Mesenchymal stem cell (in vitro differentiated cells and primary cell): ENCODE results near the gene GALNT7.
A peak's percentile ranks its signal among the peaks of the same experiment; 100 is the strongest.

ENCODE experiments used
- DNase-seq: peaks from one replicate; pipeline ENCODE4 v3.0.0-alpha.2; 2013
- H2AFZ ChIP-seq: one replicate; pipeline ENCODE4 v1.6.1; 2013; ENCODE audit warnings: low read depth, mild to moderate bottlenecking, control low read depth, inconsistent platforms, low read length, moderate library complexity
- H2AK5ac ChIP-seq: 2 replicates; pipeline ENCODE4 v1.6.1; 2013; ENCODE audit warnings: low read length, moderate library complexity, mild to moderate bottlenecking, inconsistent platforms; ENCODE audit not compliant: severe bottlenecking
- H2BK120ac ChIP-seq: one replicate; pipeline ENCODE4 v1.6.1; 2013; ENCODE audit warnings: low read depth, mild to moderate bottlenecking, inconsistent platforms, low read length, moderate library complexity
- H2BK12ac ChIP-seq, 2 experiments: one replicate each; pipeline ENCODE4 v1.6.1; 2013; ENCODE audit warnings: inconsistent platforms in 2 of 2, low read length in 2 of 2, mild to moderate bottlenecking in 2 of 2, moderate library complexity in 2 of 2, control low read depth in 1 of 2
- H2BK15ac ChIP-seq: one replicate; pipeline ENCODE4 v1.6.1; 2013; ENCODE audit warnings: mild to moderate bottlenecking, low read depth, inconsistent platforms; ENCODE audit not compliant: poor library complexity, severe bottlenecking
- H2BK5ac ChIP-seq: 2 replicates; pipeline ENCODE4 v1.6.1; 2013; ENCODE audit warnings: low read depth, mild to moderate bottlenecking, low read length, control low read depth, inconsistent platforms; ENCODE audit not compliant: poor library complexity, severe bottlenecking
- H3K14ac ChIP-seq, 2 experiments: one replicate each; pipeline ENCODE4 v1.6.1; 2013; ENCODE audit warnings: inconsistent platforms in 2 of 2, low read length in 2 of 2, control low read depth in 1 of 2, mild to moderate bottlenecking in 1 of 2, moderate library complexity in 1 of 2
- H3K18ac ChIP-seq, 2 experiments: one replicate each; pipeline ENCODE4 v1.6.1; 2013; ENCODE audit warnings: inconsistent platforms in 2 of 2, low read length in 2 of 2, control low read depth in 1 of 2, low read depth in 1 of 2, mild to moderate bottlenecking in 1 of 2
- H3K23ac ChIP-seq, 2 experiments: one replicate each; pipeline ENCODE4 v1.6.1; 2013; ENCODE audit warnings: inconsistent platforms in 2 of 2, low read length in 2 of 2, mild to moderate bottlenecking in 2 of 2, moderate library complexity in 2 of 2, control low read depth in 1 of 2
- H3K27ac ChIP-seq: 2 replicates; pipeline ENCODE4 v1.5.1; 2013; ENCODE audit warnings: mild to moderate bottlenecking, moderate library complexity, low read length, control low read depth, inconsistent platforms; ENCODE audit not compliant: poor library complexity, severe bottlenecking
- H3K27me3 ChIP-seq, 2 experiments: 2 replicates each; pipeline versions ENCODE4 v1.6.1 to v1.7.0; 2013; ENCODE audit warnings: low read length in 2 of 2, mild to moderate bottlenecking in 2 of 2, moderate library complexity in 2 of 2, control low read depth in 1 of 2, inconsistent platforms in 1 of 2; ENCODE audit not compliant: control insufficient read depth in 1 of 2, insufficient read depth in 1 of 2
- H3K36me3 ChIP-seq, 2 experiments: 2 replicates each; pipeline versions ENCODE4 v1.6.1 to v1.7.0; 2013; ENCODE audit warnings: low read length in 2 of 2, control low read depth in 1 of 2, inconsistent platforms in 1 of 2, low read depth in 1 of 2, mild to moderate bottlenecking in 1 of 2; ENCODE audit not compliant: insufficient read depth in 2 of 2, control insufficient read depth in 1 of 2
- H3K4ac ChIP-seq, 2 experiments: one replicate each; pipeline ENCODE4 v1.6.1; 2013; ENCODE audit warnings: inconsistent platforms in 2 of 2, low read length in 2 of 2, mild to moderate bottlenecking in 2 of 2, moderate library complexity in 2 of 2, control low read depth in 1 of 2, low read depth in 1 of 2
- H3K4me1 ChIP-seq: 2 replicates; pipeline ENCODE4 v1.6.1; 2013; ENCODE audit warnings: low read depth, low read length, control low read depth; ENCODE audit not compliant: control insufficient read depth, insufficient read depth
- H3K4me2 ChIP-seq: 2 replicates; pipeline ENCODE4 v1.6.1; 2013; ENCODE audit warnings: low read length, mild to moderate bottlenecking, inconsistent platforms; ENCODE audit not compliant: poor library complexity, severe bottlenecking
- H3K4me3 ChIP-seq, 2 experiments: 2 replicates each; pipeline versions ENCODE4 v1.5.1 to v1.7.0; 2013; ENCODE audit warnings: low read length in 2 of 2, mild to moderate bottlenecking in 2 of 2, control low read depth in 1 of 2, low read depth in 1 of 2; ENCODE audit not compliant: insufficient read depth in 1 of 2
- H3K79me1 ChIP-seq: replicated peaks from 2 replicates; pipeline ENCODE4 v1.6.1; 2013; ENCODE audit warnings: mild to moderate bottlenecking, control low read depth, low read length, inconsistent platforms; ENCODE audit not compliant: poor library complexity, severe bottlenecking
- H3K9ac ChIP-seq: 2 replicates; pipeline ENCODE4 v1.7.0; 2013; ENCODE audit warnings: mild to moderate bottlenecking, low read length, moderate library complexity
- H3K9me3 ChIP-seq: 2 replicates; pipeline ENCODE4 v1.7.0; 2013; ENCODE audit warnings: mild to moderate bottlenecking, low read length; ENCODE audit not compliant: control insufficient read depth
- H4K8ac ChIP-seq: one replicate; pipeline ENCODE4 v1.6.1; 2013; ENCODE audit warnings: inconsistent platforms, mild to moderate bottlenecking, low read length, moderate library complexity
- H4K91ac ChIP-seq: one replicate; pipeline ENCODE4 v1.6.1; 2013; ENCODE audit warnings: mild to moderate bottlenecking, low read length, inconsistent platforms
- WGBS: methylation state at CpG from one replicate; pipeline ENCODE4 v1.1.7; 2013; ENCODE audit warnings: mixed read lengths; 5-methylcytosine and 5-hydroxymethylcytosine counted together

Gene GALNT7

DNA sequence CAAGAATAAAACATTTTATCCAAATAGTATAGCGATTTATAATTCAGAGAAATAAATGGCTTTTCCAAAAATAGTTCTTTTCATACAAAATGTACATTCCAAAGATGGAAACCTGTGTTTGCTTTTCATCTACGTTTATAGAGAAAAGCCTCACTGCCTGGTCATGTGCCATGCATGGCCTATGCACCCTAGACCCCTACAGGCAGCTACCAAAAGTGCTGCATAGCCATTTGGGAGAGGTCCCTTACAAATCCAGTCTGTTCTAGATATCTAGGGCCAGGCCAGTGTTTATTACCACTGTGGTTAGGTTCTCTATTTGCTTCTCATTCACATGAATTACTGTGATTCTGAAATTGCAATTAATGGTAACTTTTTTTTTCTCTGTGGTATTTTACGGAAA is 148.4 kb downstream of the GALNT7 start:
- Histone ChIP-seq H3K27me3 (no peaks in the 10 kb centered on the region), H3K14ac (no peak overlapping the region), H3K4me2 (no peak overlapping the region), H3K18ac (no peak overlapping the region), H3K79me1 (peaks cover 25% of the 10 kb centered on the region), H2AK5ac (no peak overlapping the region), H4K91ac (no peak overlapping the region), H2BK120ac (no peak overlapping the region), H3K27ac (no peak overlapping the region), H3K23ac (no peak overlapping the region), H3K4me3 (no peak overlapping the region), H3K36me3 (peaks cover 21 to 32% of the 10 kb centered on the region in 2 experiments), H3K9ac (no peak overlapping the region), H2BK15ac (no peak overlapping the region), H2BK12ac (no peak overlapping the region), H3K4ac (no peak overlapping the region), H2BK5ac (no peak overlapping the region), H3K9me3 (no peaks in the 10 kb centered on the region), H4K8ac (no peak overlapping the region), H3K4me1 (no peaks in the 10 kb centered on the region), H2AFZ (no peak overlapping the region)
- WGBS: 85% methylated on average over 2 of the region's 3 CpGs
- peak; percentile 4 for DNase-seq

DNA sequence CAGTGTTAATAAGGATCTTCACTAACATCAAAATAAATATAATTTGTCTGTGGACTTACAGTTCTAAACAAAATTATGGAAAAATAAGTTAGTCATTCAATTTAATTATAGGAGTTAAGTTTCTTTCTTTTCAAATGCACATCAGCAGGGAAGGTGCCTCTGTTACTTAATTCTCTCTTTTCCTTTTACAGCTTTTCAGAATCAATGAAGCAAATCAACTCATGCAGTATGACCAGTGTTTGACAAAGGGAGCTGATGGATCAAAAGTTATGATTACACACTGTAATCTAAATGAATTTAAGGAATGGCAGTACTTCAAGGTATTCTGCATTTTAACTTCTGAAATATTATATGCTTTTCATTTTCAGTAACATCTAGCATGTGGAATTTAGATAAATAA is 149.6 kb downstream of the GALNT7 start:
- Histone ChIP-seq H2AK5ac (no peak overlapping the region), H3K18ac (no peak overlapping the region), H2BK5ac (no peak overlapping the region), H4K91ac (no peak overlapping the region), H3K4ac (no peak overlapping the region), H2BK15ac (no peak overlapping the region), H2BK120ac (no peak overlapping the region), H3K23ac (no peak overlapping the region), H3K4me3 (no peak overlapping the region), H3K9ac (peak overlapping the region; percentile 32), H3K36me3 (peaks cover 14 to 34% of the 10 kb centered on the region in 2 experiments), H4K8ac (no peak overlapping the region), H3K27me3 (no peaks in the 10 kb centered on the region), H3K27ac (no peak overlapping the region), H2BK12ac (no peak overlapping the region), H2AFZ (no peak overlapping the region), H3K79me1 (peaks cover 21% of the 10 kb centered on the region), H3K4me2 (no peak overlapping the region), H3K4me1 (no peaks in the 10 kb centered on the region), H3K14ac (no peak overlapping the region), H3K9me3 (no peaks in the 10 kb centered on the region)
- DNase-seq: no peak

GRCh38 chr4:173318648-173319211 is 150.1 kb downstream of the GALNT7 start:
- H3K27ac ChIP-seq: peak overlapping the region; percentile 42
- H4K8ac ChIP-seq: no peak overlapping the region
- H3K27me3 ChIP-seq: no peaks in the 10 kb centered on the region
- no peak overlapping the region for H4K91ac ChIP-seq
- no peak overlapping the region for H3K14ac ChIP-seq
- no peak overlapping the region for H3K4me3 ChIP-seq
- no peak overlapping the region for H3K4me2 ChIP-seq
- H3K18ac ChIP-seq: no peak overlapping the region
- H3K4me1 ChIP-seq: no peaks in the 10 kb centered on the region
- H3K79me1 ChIP-seq: peaks cover 21% of the 10 kb centered on the region
- H2BK15ac ChIP-seq: no peak overlapping the region
- 28% methylated on average over 2 of the region's 3 CpGs for WGBS
- H3K9me3 ChIP-seq: no peaks in the 10 kb centered on the region
- H3K4ac ChIP-seq: no peak overlapping the region
- peak; percentile 56 for DNase-seq
- H2BK120ac ChIP-seq: no peak overlapping the region
- no peak overlapping the region for H2BK12ac ChIP-seq
- H2AK5ac ChIP-seq: no peak overlapping the region
- H3K23ac ChIP-seq: no peak overlapping the region
- H2AFZ ChIP-seq: no peak overlapping the region
- H3K36me3 ChIP-seq: peaks cover 14 to 34% of the 10 kb centered on the region in 2 experiments
- H3K9ac ChIP-seq: peak overlapping the region; percentile 55
- no peak overlapping the region for H2BK5ac ChIP-seq

GRCh38 chr4:173319696-173320095 is 151.1 kb downstream of the GALNT7 start:
- no peak overlapping the region for H2BK15ac ChIP-seq
- peak; percentile 26 for DNase-seq
- H3K9ac ChIP-seq: peak overlapping the region; percentile 55
- H3K18ac ChIP-seq: no peak overlapping the region
- no peak overlapping the region for H3K4ac ChIP-seq
- H2BK12ac ChIP-seq: no peak overlapping the region
- no peak overlapping the region for H3K4me3 ChIP-seq
- no peaks in the 10 kb centered on the region for H3K27me3 ChIP-seq
- no peak overlapping the region for H3K23ac ChIP-seq
- peaks cover 20% of the 10 kb centered on the region for H3K79me1 ChIP-seq
- H2BK120ac ChIP-seq: no peak overlapping the region
- H4K91ac ChIP-seq: no peak overlapping the region
- H3K27ac ChIP-seq: no peak overlapping the region
- 99% methylated on average over 2 of the region's 2 CpGs for WGBS
- no peak overlapping the region for H4K8ac ChIP-seq
- H2BK5ac ChIP-seq: no peak overlapping the region
- H3K9me3 ChIP-seq: no peaks in the 10 kb centered on the region
- no peak overlapping the region for H3K4me2 ChIP-seq
- H2AK5ac ChIP-seq: no peak overlapping the region
- H3K36me3 ChIP-seq: peaks cover 9 to 26% of the 10 kb centered on the region in 2 experiments
- no peak overlapping the region for H3K14ac ChIP-seq
- H3K4me1 ChIP-seq: no peaks in the 10 kb centered on the region
- no peak overlapping the region for H2AFZ ChIP-seq
